ENCODE results near the gene FGFR2. TPM values are rescaled to one million over a fixed set of nuclear protein-coding genes. Genes with fewer than 3 reads are reported as not detected.
A peak's percentile ranks its signal among the peaks of the same experiment; 100 is the strongest.

The FGFR2 gene
- total RNA-seq (not detected in 2 replicates), polyA plus RNA-seq (0.06 TPM in 1 of 2 replicates, not detected in the other), polyA minus RNA-seq (0.29 TPM in 1 of 2 replicates, not detected in the other), Bru-seq, nascent RNA (percentile 9 among the genes with signal in this experiment), BruChase-seq, experiment 1, labeled RNA remaining after a 6-hour chase (percentile 9 among the genes with signal in this experiment), BruChase-seq, experiment 2, labeled RNA remaining after a 2-hour chase (percentile 7 among the genes with signal in this experiment)
- polyA plus RNA-seq (2011; cell fraction: cytosol; rRNA removed): 0.03 TPM in 1 of 2 replicates, not detected in the other
- 0.10 and 0.14 TPM in 2 replicates for polyA plus RNA-seq (2011; cell fraction: nucleus; rRNA removed)
- 0.09 TPM in 1 of 2 replicates, not detected in the other for polyA plus RNA-seq (2012)
- not detected for polyA minus RNA-seq (2011; cell fraction: cytosol; rRNA and poly(A)+ RNA removed)
- polyA minus RNA-seq (2011; cell fraction: nucleus; rRNA and poly(A)+ RNA removed): not detected in 2 replicates
- long read RNA-seq: 0 reads

DNA sequence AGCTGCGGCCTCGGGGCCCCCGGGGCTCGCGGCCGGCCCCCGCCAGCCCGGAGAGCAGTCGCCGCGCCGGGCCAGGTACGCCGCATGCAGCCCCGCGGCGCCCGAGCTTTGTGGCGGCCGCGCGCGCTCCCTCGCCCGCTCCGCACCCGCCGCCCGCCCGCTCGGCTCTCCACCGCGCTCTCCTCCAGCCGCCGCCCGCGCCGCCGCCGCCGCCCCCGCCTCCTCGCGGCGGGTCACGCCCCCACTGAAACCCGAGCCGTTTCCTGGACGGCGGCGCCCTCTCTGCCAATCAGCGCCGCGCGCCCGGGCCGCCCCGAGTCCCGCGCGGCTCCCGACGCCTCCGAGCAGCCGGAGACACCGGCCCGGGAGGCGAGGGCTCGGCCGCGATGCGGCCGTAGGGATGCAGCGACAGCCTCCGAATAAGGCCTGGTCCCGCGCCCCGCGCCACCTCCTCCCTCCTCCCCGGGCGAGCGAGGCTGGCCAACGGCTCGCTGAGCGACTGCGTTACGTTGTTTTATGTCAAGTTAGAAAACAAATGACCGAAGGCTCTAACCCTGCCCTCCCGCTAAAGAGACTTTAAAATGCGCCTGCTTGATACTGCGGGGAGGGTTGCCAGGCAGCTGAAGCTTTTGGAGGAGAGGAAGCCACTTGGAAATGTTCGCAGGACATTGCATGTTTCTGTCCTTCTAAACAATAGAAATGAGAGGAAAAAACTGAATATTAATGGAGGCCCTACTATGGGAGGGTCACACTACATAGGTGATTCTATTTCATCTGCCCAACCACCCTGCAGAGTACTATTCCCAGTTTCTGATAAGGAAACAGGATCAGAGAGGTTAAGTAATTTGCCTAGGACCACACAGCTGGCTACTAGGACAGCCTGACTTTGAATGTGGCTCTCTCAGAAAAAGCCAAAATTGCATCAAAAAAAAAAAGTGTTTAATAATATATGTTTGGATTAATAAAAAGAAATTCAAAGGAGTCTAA lies at the start of gene FGFR2:
TSS of gene FGFR2 (minus strand) at position 182 of the 987 bp plus-strand sequence. CDS start 4,627 bp downstream, outside the sequence.
- peak; percentile 63 for FAIRE-seq

More for the DNA sequence above, at the start of gene FGFR2:
- H3K4me2 ChIP-seq (ENCODE audit: insufficient read depth, low read length): peak within 1 kb of the TSS; percentile 77
- ChIA-PET CTCF (interaction anchor here (0.9 kb wide), 1 partner anchor 650 kb away, joined by 3 read pairs; no protein-coding TSS in a partner anchor), POLR2A (no interaction called here)
- H3K9me1 ChIP-seq (replicated peaks; ENCODE audit: control insufficient read depth, extremely low read depth, insufficient read depth, low read length): no peaks in the 10 kb centered on the region
- H3K79me2 ChIP-seq (ENCODE audit: control insufficient read depth, insufficient read depth, low read length): no peaks in the 10 kb centered on the region
- no peaks in the 10 kb centered on the region for H4K20me1 ChIP-seq (replicated peaks; ENCODE audit: control insufficient read depth, extremely low read depth, insufficient read depth, low read length)
- H3K27me3 ChIP-seq (ENCODE audit: control insufficient read depth in 2 of 2, insufficient read depth in 2 of 2, low read length in 2 of 2): peaks cover 37 to 49% of the 10 kb centered on the region in 2 experiments
- peak within 1 kb of the TSS; percentile 30 to 38 (median 35) for H3K4me3 ChIP-seq (replicated peaks in 1 of 3; ENCODE audit: insufficient read depth in 1 of 3, low read depth in 1 of 3, low read length in 3 of 3)
- DNase-seq (ENCODE audit: low read depth, low spot score): peak; percentile 73
- TF ChIP-seq, protein P1, sequence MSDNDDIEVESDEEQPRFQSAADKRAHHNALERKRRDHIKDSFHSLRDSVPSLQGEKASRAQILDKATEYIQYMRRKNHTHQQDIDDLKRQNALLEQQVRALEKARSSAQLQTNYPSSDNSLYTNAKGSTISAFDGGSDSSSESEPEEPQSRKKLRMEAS (IDR thresholded peaks at IDR 0.05; ENCODE audit: insufficient read depth, insufficient read length): no peak
- TF ChIP-seq JUN (IDR thresholded peaks at IDR 0.05; ENCODE audit: borderline replicate concordance, insufficient read depth, insufficient read length, low read depth) (no peak), MYC (IDR thresholded peaks at IDR 0.05; ENCODE audit: low read depth, low read length) (no peak), POLR2A (IDR thresholded peaks at IDR 0.05; ENCODE audit: low read depth, low read length) (no peak), POLR2AphosphoS5 (IDR thresholded peaks at IDR 0.05; ENCODE audit: insufficient read depth, low read depth, low read length) (no peak), FOS (IDR thresholded peaks at IDR 0.05; ENCODE audit: borderline replicate concordance, insufficient read depth, low read length) (no peak), GATA2 (IDR thresholded peaks at IDR 0.05; ENCODE audit: insufficient read depth, insufficient read length, low read depth, low read length) (no peak), CTCF (IDR thresholded peaks at IDR 0.05; ENCODE audit: extremely low read depth in 1 of 2, insufficient read depth in 1 of 2, low read depth in 1 of 2, low read length in 2 of 2) (no peak), EZH2 (IDR thresholded peaks at IDR 0.05; ENCODE audit: borderline replicate concordance, low read depth, low read length, severe bottlenecking) (no peak)
- H3K9ac ChIP-seq (replicated peaks; ENCODE audit: extremely low read depth, insufficient read depth, low read length): no peak within 1 kb of the TSS
- peaks cover 5% of the 10 kb centered on the region for H3K4me1 ChIP-seq (ENCODE audit: control insufficient read depth, extremely low read depth, insufficient read depth, low read length)
- H3K36me3 ChIP-seq (ENCODE audit: control insufficient read depth in 2 of 2, extremely low read depth in 1 of 2, insufficient read depth in 2 of 2, low read length in 2 of 2): no peaks in the 10 kb centered on the region
- H3K27ac ChIP-seq (ENCODE audit: insufficient read depth, low read depth, low read length): no peak within 1 kb of the TSS
- no TSS peak for BruUV-seq (replicated peaks)
- H2AFZ ChIP-seq (ENCODE audit: low read depth, low read length): peak within 1 kb of the TSS; percentile 87
- intact Hi-C loops (cut with micrococcal nuclease) (loop anchor here (1.0 to 5.0 kb wide), 2 partner anchors 136 to 289 kb away; no protein-coding TSS in a partner anchor), dilution Hi-C loops (cut with MboI; ENCODE audit: extremely low pct_ligation_motif_present, low sequenced_read_pairs) (no loop called here)
- H3K9me3 ChIP-seq (replicated peaks; ENCODE audit: control insufficient read depth, insufficient read depth, low read length): no peaks in the 10 kb centered on the region
